NB4 (cell line): ENCODE measurements around the gene CHRM1.

ENCODE experiments used
- CTCF ChIP-seq: IDR thresholded peaks from one replicate; pipeline ENCODE4 v1.5.1; 2012; ENCODE audit warnings: low read depth, low read length
- MAX ChIP-seq: IDR thresholded peaks from 2 replicates; pipeline ENCODE4 v1.6.1; 2011; ENCODE audit warnings: low read depth, low read length
- MYC ChIP-seq: IDR thresholded peaks from 2 replicates; pipeline ENCODE4 v1.6.1; 2011; ENCODE audit warnings: low read depth, low read length
- POLR2A ChIP-seq: IDR thresholded peaks from 2 replicates; pipeline ENCODE4 v1.6.1; 2011; ENCODE audit warnings: mild to moderate bottlenecking; ENCODE audit not compliant: insufficient read length; ENCODE audit errors: extremely low read depth

- TF ChIP-seq MAX (no peak), CTCF (no peak), MYC (no peak), POLR2A (no peak)
These were observed 32.1 kb downstream of the CHRM1 start for GRCh38 chr11:62889126-62889483.
